NT2/D1 (cell line): ENCODE measurements around the gene ATG2B.
"Not testable (repeated sequence)": the region's sequence is repeated elsewhere in the genome, so short reads cannot be mapped to it uniquely, and the experiment has no call there.

Experiments
- DNase-seq: peaks from one replicate; pipeline ENCODE4 v3.0.0-alpha.2; 2011; ENCODE audit warnings: low read depth, low spot score
- H3K27me3 ChIP-seq: 2 replicates; pipeline ENCODE4 v1.6.0; 2011; ENCODE audit warnings: mild to moderate bottlenecking; ENCODE audit not compliant: insufficient read length, insufficient read depth
- H3K36me3 ChIP-seq: 2 replicates; pipeline ENCODE4 v1.6.1; 2011; ENCODE audit warnings: mild to moderate bottlenecking, low read length, mixed read lengths; ENCODE audit not compliant: insufficient read depth, insufficient read length
- H3K4me1 ChIP-seq: 2 replicates; pipeline ENCODE4 v1.5.1; 2011; ENCODE audit not compliant: insufficient read depth, insufficient read length
- H3K4me3 ChIP-seq: 2 replicates; pipeline ENCODE4 v1.5.1; 2011; ENCODE audit warnings: low read depth; ENCODE audit not compliant: insufficient read length
- H3K9ac ChIP-seq: 2 replicates; pipeline ENCODE4 v1.6.0; 2011; ENCODE audit warnings: low read depth; ENCODE audit not compliant: insufficient read length
- H3K9me3 ChIP-seq: 2 replicates; pipeline ENCODE4 v1.5.1; 2011; ENCODE audit warnings: mild to moderate bottlenecking, low read length; ENCODE audit not compliant: insufficient read depth
- SUZ12 ChIP-seq: IDR thresholded peaks from 2 replicates; pipeline ENCODE4 v1.6.1; 2011; ENCODE audit not compliant: insufficient read length, insufficient read depth; ENCODE audit errors: extremely low read depth
- YY1 ChIP-seq: IDR thresholded peaks from 2 replicates; pipeline ENCODE4 v1.6.1; 2011; ENCODE audit not compliant: insufficient read length, insufficient read depth
- ZNF274 ChIP-seq: IDR thresholded peaks from 2 replicates; pipeline ENCODE4 v1.6.1; 2011; ENCODE audit warnings: mild to moderate bottlenecking, low read depth, low read length

The ATG2B gene

DNA sequence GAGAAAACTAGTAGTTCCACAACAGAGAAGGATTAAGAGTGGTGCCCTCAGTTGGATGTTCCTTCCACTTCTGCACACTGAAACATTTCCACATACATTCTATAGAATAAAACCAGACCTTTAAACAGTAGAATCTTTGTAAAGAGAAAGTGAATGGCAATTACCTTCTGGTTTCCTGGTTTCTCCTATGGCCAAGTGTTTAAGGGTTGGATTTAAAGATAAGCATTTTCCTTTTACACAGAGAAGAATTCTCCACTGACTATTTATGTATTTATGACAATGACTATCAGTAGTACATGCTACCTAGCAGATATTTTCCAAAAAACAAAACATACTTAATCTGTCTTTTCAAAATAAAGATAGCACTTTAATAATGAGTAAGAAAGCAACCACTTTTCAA is 3.2 kb downstream of the ATG2B start:
- Histone ChIP-seq H3K9ac (no peak overlapping the region), H3K36me3 (no peaks in the 10 kb centered on the region), H3K9me3 (no peaks in the 10 kb centered on the region), H3K27me3 (no peaks in the 10 kb centered on the region), H3K4me3 (no peak overlapping the region), H3K4me1 (no peaks in the 10 kb centered on the region)
- no peak for DNase-seq
- no peak for TF ChIP-seq YY1
- TF ChIP-seq ZNF274: no peak
- no peak for TF ChIP-seq SUZ12

DNA sequence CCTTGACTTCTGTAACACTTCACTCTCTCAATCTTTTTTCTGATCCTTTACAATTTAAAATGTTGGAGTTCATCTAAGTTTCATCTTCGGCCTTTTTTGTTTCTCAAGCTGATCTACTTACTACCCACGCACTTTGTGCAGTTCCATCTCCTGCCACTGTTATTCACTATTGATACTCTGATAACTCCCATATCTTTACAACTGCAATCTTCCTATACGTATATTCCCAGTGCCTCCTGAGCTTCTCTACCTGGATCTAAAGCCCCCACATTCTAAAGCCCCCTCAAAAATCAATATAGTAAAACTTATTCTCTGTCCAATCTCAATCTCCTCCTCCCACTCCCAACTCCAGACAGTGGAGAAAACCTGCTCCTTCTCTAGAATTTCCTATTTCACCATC is 5.9 kb downstream of the ATG2B start:
- no peaks in the 10 kb centered on the region for H3K36me3 ChIP-seq
- no peaks in the 10 kb centered on the region for H3K4me1 ChIP-seq
- DNase-seq: no peak
- H3K27me3 ChIP-seq: no peaks in the 10 kb centered on the region
- no peak overlapping the region for H3K9ac ChIP-seq
- H3K4me3 ChIP-seq: no peak overlapping the region
- TF ChIP-seq SUZ12 (no peak), ZNF274 (no peak), YY1 (no peak)
- H3K9me3 ChIP-seq: no peaks in the 10 kb centered on the region

DNA sequence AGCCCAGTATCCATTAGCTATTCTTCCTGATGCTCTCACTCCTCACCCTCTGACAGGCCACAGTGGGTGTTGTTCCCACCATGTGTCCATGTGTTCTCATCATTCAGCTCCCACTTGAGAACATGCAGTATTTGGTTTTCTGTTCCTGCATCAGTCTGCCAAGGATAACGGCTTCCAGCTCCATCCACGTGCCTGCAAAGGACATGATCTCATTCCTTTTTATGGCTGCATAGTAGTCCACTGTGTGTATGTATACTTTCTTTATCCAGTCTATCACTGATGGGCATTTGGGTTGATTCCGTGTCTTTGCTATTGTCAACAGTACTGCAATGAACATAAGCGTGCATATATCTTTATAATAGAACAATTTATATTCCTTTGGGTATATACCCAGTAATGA is 8.9 kb downstream of the ATG2B start:
- Histone ChIP-seq H3K4me1 (no peaks in the 10 kb centered on the region), H3K36me3 (no peaks in the 10 kb centered on the region), H3K9ac (no peak overlapping the region), H3K27me3 (no peaks in the 10 kb centered on the region), H3K9me3 (no peaks in the 10 kb centered on the region), H3K4me3 (no peak overlapping the region)
- TF ChIP-seq ZNF274 (no peak), YY1 (no peak), SUZ12 (no peak)
- DNase-seq: no peak

GRCh38 chr14:96352708-96353107 is 10.4 kb downstream of the ATG2B start:
- DNase-seq: no peak
- H3K4me1 ChIP-seq: no peaks in the 10 kb centered on the region
- H3K9me3 ChIP-seq: no peaks in the 10 kb centered on the region
- TF ChIP-seq YY1: no peak
- no peak for TF ChIP-seq ZNF274
- TF ChIP-seq SUZ12: no peak
- H3K36me3 ChIP-seq: no peaks in the 10 kb centered on the region
- H3K27me3 ChIP-seq: no peaks in the 10 kb centered on the region
- H3K4me3 ChIP-seq: no peak overlapping the region
- no peak overlapping the region for H3K9ac ChIP-seq

GRCh38 chr14:96351986-96352385 is 11.2 kb downstream of the ATG2B start:
- Histone ChIP-seq H3K4me3 (no peak overlapping the region), H3K9me3 (no peaks in the 10 kb centered on the region), H3K36me3 (no peaks in the 10 kb centered on the region), H3K9ac (no peak overlapping the region), H3K27me3 (no peaks in the 10 kb centered on the region), H3K4me1 (no peaks in the 10 kb centered on the region)
- DNase-seq: no peak
- TF ChIP-seq SUZ12: no peak
- TF ChIP-seq YY1: no peak
- no peak for TF ChIP-seq ZNF274

DNA sequence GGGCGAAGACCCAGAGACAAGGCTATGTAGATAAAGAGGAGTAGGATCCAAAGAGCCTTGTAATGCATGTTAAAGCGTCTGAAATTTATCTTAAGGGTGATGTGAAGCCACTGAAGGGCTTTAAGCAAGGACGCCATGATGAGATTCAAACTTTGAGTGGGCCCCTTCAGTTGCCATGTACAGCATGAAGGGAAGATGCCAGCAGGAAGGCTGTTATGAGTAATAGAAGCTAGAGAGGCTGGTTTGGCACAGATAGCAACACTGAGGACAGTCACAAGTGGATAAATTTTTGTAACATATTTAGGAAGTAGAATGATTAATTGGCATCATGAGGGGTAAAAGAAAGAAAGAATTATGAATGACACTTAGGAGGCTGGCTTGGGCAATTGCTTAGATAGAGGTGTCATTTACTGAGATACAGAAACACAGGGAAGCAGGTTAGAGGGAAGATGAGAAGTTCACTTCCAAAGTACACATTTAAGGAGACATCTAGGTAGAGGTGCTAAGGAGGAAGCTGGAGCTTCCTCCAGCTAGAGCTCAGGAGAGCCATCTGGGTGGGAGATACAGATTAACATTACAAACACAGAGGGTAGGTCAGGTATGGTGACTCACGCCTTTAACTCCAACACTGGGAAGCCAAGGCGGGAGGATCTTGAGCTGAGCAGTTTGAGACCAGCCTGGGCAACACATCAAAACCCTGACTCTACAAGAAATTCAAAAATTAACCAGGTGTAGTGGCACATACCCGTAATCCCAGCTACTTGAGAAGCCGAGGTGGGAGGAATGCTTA is 13.7 kb downstream of the ATG2B start:
- H3K9ac ChIP-seq: no peak overlapping the region

DNA sequence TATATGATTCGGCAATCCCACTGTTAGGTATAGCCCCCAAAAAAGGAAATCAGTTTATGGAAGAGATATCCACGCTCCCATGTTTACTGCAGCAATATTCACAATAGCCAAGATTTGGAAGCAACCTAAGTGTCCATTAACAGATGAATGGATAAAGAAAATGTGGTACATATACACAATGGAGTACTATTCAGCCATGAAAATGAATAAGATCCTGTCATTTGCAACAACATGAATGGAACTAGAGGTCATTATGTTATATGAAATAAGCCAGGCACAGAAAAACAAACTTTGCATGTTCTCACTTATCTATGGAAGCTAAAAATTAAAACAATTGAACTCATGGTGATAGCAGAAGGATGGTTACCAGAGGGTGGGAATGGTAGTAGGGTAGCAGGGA is 15.2 kb downstream of the ATG2B start:
- not testable (repeated sequence) for DNase-seq, H3K4me1 ChIP-seq, H3K9me3 ChIP-seq

More for the DNA sequence above, 13.7 kb downstream of the ATG2B start:
- Histone ChIP-seq H3K4me3 (no peak overlapping the region), H3K4me1 (no peaks in the 10 kb centered on the region), H3K27me3 (no peaks in the 10 kb centered on the region), H3K9me3 (no peaks in the 10 kb centered on the region), H3K36me3 (no peaks in the 10 kb centered on the region)
- DNase-seq: peak; percentile 36
- TF ChIP-seq ZNF274 (no peak), SUZ12 (no peak), YY1 (no peak)

GRCh38 chr14:96345669-96346068 is 17.5 kb downstream of the ATG2B start:
- no peak for DNase-seq
- Histone ChIP-seq H3K36me3 (peaks cover 3% of the 10 kb centered on the region), H3K4me1 (no peaks in the 10 kb centered on the region), H3K4me3 (no peak overlapping the region), H3K27me3 (no peaks in the 10 kb centered on the region), H3K9me3 (no peaks in the 10 kb centered on the region), H3K9ac (no peak overlapping the region)
- TF ChIP-seq YY1: no peak
- no peak for TF ChIP-seq SUZ12
- TF ChIP-seq ZNF274: no peak

More for the DNA sequence above, 15.2 kb downstream of the ATG2B start:
- H3K4me3 ChIP-seq, H3K27me3 ChIP-seq, H3K9ac ChIP-seq, H3K36me3 ChIP-seq: not testable (repeated sequence)
